Neural cell (in vitro differentiated cells): ENCODE results near the gene REEP1. TPM values are rescaled to one million over a fixed set of nuclear protein-coding genes. Genes with fewer than 3 reads are reported as not detected.

Experiments used
- H2AFZ ChIP-seq: fragments of 200-600, 300-800 bp; sonication (generic), shearing (Covaris generic); 2 replicates; pipeline ENCODE4 v1.6.0; 2014; ENCODE audit warnings: low read depth, mild to moderate bottlenecking, antibody characterized with exemption, low read length, moderate library complexity
- H3F3A ChIP-seq: fragments of 200-600 bp; shearing (Covaris generic); 2 replicates; pipeline ENCODE4 v1.6.1; 2016; ENCODE audit warnings: mild to moderate bottlenecking, moderate library complexity, mixed read lengths, antibody characterized with exemption, low read length; ENCODE audit not compliant: insufficient read depth, poor library complexity, severe bottlenecking
- H3K27ac ChIP-seq: fragments of 200-600, 300-800 bp; sonication (generic), shearing (Covaris generic); 2 replicates; pipeline ENCODE4 v1.5.1; 2014; ENCODE audit warnings: mild to moderate bottlenecking, low read length, moderate library complexity
- H3K27me3 ChIP-seq: fragments of 300-800, 200-600 bp; sonication (generic), shearing (Covaris generic); 2 replicates; pipeline ENCODE4 v1.6.0; 2014; ENCODE audit warnings: mild to moderate bottlenecking, low read depth, low read length, moderate library complexity; ENCODE audit not compliant: insufficient read depth
- H3K36me3 ChIP-seq: fragments of 300-800, 200-600 bp; sonication (generic), shearing (Covaris generic); 2 replicates; pipeline ENCODE4 v1.5.1; 2014; ENCODE audit warnings: mild to moderate bottlenecking, antibody characterized with exemption, low read length, moderate library complexity; ENCODE audit not compliant: insufficient read depth
- H3K4me2 ChIP-seq: fragments of 300-800, 200-600 bp; sonication (generic), shearing (Covaris generic); 2 replicates; pipeline ENCODE4 v1.6.0; 2014; ENCODE audit warnings: mild to moderate bottlenecking, low read length
- H3K4me3 ChIP-seq: fragments of 300-800, 200-600 bp; sonication (generic), shearing (Covaris generic); 2 replicates; pipeline ENCODE4 v1.5.1; 2014; ENCODE audit warnings: mild to moderate bottlenecking, low read length, moderate library complexity
- H3K79me2 ChIP-seq: fragments of 200-600 bp; shearing (Covaris generic); replicated peaks from 2 replicates; pipeline ENCODE4 v1.6.0; 2014; ENCODE audit warnings: mild to moderate bottlenecking, low read length, moderate library complexity; ENCODE audit not compliant: insufficient read depth
- H3K9ac ChIP-seq: fragments of 300-800, 200-600 bp; sonication (generic), shearing (Covaris generic); 2 replicates; pipeline ENCODE4 v1.6.1; 2016; ENCODE audit warnings: mild to moderate bottlenecking, low read length, mixed read lengths
- H3K9me2 ChIP-seq: fragments of 200-600 bp; shearing (Covaris generic); 2 replicates; pipeline ENCODE4 v1.6.1; 2016; ENCODE audit warnings: mild to moderate bottlenecking, low read length, mixed read lengths; ENCODE audit not compliant: insufficient read depth
- H3K9me3 ChIP-seq: fragments of 200-600, 300-800 bp; sonication (generic), shearing (Covaris generic); 2 replicates; pipeline ENCODE4 v1.6.1; 2016; ENCODE audit warnings: mild to moderate bottlenecking, mixed run types, low read length, moderate library complexity, mixed read lengths
- H4K20me1 ChIP-seq: fragments of 200-600 bp; shearing (Covaris generic); 2 replicates; pipeline ENCODE4 v1.6.1; 2016; ENCODE audit warnings: mild to moderate bottlenecking, mixed run types; ENCODE audit not compliant: insufficient read depth
- EP300 ChIP-seq: fragments of 450-650 bp; conservative IDR thresholded peaks from 2 replicates; pipeline ENCODE4 v1.6.1; 2014; ENCODE audit warnings: antibody characterized with exemption, mild to moderate bottlenecking, moderate library complexity; ENCODE audit not compliant: poor library complexity, severe bottlenecking
- EZH2 ChIP-seq: fragments of 200-600, 300-800 bp; shearing (Covaris generic), sonication (generic); IDR thresholded peaks from 2 replicates; pipeline ENCODE4 v1.6.1; 2014; ENCODE audit warnings: antibody characterized with exemption, low read length, borderline replicate concordance, mild to moderate bottlenecking; ENCODE audit not compliant: insufficient read depth, poor library complexity, severe bottlenecking
- MXI1 ChIP-seq: fragments of 450-650 bp; conservative IDR thresholded peaks from 2 replicates; pipeline ENCODE4 v1.6.1; 2014; ENCODE audit warnings: antibody characterized with exemption, mild to moderate bottlenecking; ENCODE audit not compliant: poor library complexity, severe bottlenecking
- POLR2AphosphoS5 ChIP-seq: IDR thresholded peaks from 2 replicates; pipeline ENCODE4 v1.6.1; 2012
- RAD21 ChIP-seq: fragments of 450-650 bp; conservative IDR thresholded peaks from 2 replicates; pipeline ENCODE4 v1.6.1; 2014; ENCODE audit warnings: antibody characterized with exemption, mild to moderate bottlenecking, moderate library complexity
- REST ChIP-seq: IDR thresholded peaks from 2 replicates; pipeline ENCODE4 v1.6.1; 2012; ENCODE audit warnings: borderline replicate concordance
- SMC3 ChIP-seq: fragments of 450-650 bp; conservative IDR thresholded peaks from 2 replicates; pipeline ENCODE4 v1.6.1; 2014; ENCODE audit warnings: antibody characterized with exemption, mild to moderate bottlenecking, moderate library complexity; ENCODE audit not compliant: poor library complexity
- TAF1 ChIP-seq: IDR thresholded peaks from 2 replicates; pipeline ENCODE4 v1.6.1; 2012; ENCODE audit warnings: low read depth
- polyA plus RNA-seq: library from polyadenylated mRNA; depleted of rRNA; stranded (reverse); fragments of >200 nt; gene quantifications from 2 replicates; pipeline ENCODE4 v1.2.3, GENCODE V29; 2014
- TF ChIP-seq, protein P1 (sequence below): fragments of 450-650 bp; IDR thresholded peaks from 2 replicates; pipeline ENCODE4 v1.5.1; 2014; ENCODE audit warnings: antibody characterized with exemption, mild to moderate bottlenecking, moderate library complexity; ENCODE audit not compliant: poor library complexity, severe bottlenecking

The REEP1 gene
- polyA plus RNA-seq, 1 donor from 2014 or later, result 121 TPM

- Histone ChIP-seq H3K4me3 (no peak overlapping the region), H3K9me2 (no peaks in the 10 kb centered on the region), H3K79me2 (no peaks in the 10 kb centered on the region), H3K9ac (no peak overlapping the region), H3F3A (no peaks in the 10 kb centered on the region), H3K9me3 (no peaks in the 10 kb centered on the region), H2AFZ (no peak overlapping the region), H3K27me3 (no peaks in the 10 kb centered on the region), H3K36me3 (no peaks in the 10 kb centered on the region), H4K20me1 (no peaks in the 10 kb centered on the region), H3K27ac (no peak overlapping the region), H3K4me2 (no peak overlapping the region)
- no peak for TF ChIP-seq POLR2AphosphoS5
- no peak for TF ChIP-seq EZH2
- TF ChIP-seq TAF1, result no peak
- TF ChIP-seq RAD21, result no peak
- TF ChIP-seq REST, result no peak
- TF ChIP-seq MXI1, result no peak
These were observed 25.5 kb downstream of the REEP1 start for GRCh38 chr2:86311879-86312278.

DNA sequence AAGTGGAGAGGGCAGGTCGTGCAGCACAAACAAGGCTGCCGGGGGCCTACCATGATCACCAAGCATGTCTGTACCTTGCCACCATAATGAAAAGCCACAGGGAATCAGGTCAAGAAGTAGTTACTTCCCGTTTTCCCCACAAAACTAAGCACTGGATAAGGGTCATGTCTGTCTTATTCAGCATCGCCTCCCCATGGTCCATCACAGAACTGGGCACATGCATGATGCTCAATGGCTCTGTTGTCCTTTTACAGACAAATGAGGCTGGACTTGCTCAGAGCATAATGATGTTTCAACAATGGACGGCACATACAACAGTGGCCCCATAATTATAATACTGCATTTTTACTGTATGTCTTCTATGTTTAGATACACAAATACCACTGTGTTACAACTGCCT, 27.5 kb downstream of the REEP1 start:
- Histone ChIP-seq H2AFZ (no peak overlapping the region), H3K4me3 (no peak overlapping the region), H3K9ac (no peak overlapping the region), H3K4me2 (no peak overlapping the region), H3K27ac (no peak overlapping the region), H3K27me3 (no peaks in the 10 kb centered on the region), H4K20me1 (no peaks in the 10 kb centered on the region), H3F3A (no peaks in the 10 kb centered on the region), H3K9me2 (no peaks in the 10 kb centered on the region), H3K36me3 (no peaks in the 10 kb centered on the region), H3K79me2 (no peaks in the 10 kb centered on the region), H3K9me3 (no peaks in the 10 kb centered on the region)
- TF ChIP-seq RAD21 (no peak), TAF1 (no peak), MXI1 (no peak), REST (no peak), EZH2 (no peak), SMC3 (no peak), EP300 (no peak), POLR2AphosphoS5 (no peak)
- TF ChIP-seq, protein P1, sequence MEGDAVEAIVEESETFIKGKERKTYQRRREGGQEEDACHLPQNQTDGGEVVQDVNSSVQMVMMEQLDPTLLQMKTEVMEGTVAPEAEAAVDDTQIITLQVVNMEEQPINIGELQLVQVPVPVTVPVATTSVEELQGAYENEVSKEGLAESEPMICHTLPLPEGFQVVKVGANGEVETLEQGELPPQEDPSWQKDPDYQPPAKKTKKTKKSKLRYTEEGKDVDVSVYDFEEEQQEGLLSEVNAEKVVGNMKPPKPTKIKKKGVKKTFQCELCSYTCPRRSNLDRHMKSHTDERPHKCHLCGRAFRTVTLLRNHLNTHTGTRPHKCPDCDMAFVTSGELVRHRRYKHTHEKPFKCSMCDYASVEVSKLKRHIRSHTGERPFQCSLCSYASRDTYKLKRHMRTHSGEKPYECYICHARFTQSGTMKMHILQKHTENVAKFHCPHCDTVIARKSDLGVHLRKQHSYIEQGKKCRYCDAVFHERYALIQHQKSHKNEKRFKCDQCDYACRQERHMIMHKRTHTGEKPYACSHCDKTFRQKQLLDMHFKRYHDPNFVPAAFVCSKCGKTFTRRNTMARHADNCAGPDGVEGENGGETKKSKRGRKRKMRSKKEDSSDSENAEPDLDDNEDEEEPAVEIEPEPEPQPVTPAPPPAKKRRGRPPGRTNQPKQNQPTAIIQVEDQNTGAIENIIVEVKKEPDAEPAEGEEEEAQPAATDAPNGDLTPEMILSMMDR, result no peak
